NCI-H69 (cell line): ENCODE results near the gene CACNA1A.
"Not testable (repeated sequence)": the region's sequence is repeated elsewhere in the genome, so short reads cannot be mapped to it uniquely, and the experiment has no call there.

Source experiments
- DNase-seq: peaks from one replicate; lab custom pipeline; 2025; lab: John Stamatoyannopoulos, UW

Gene CACNA1A

GRCh38 chr19:13277104-13277809 is 229.0 kb downstream of the CACNA1A start:
- peak; percentile 76 for DNase-seq

GRCh38 chr19:13275016-13275722 is 231.1 kb downstream of the CACNA1A start:
- no peak for DNase-seq

- DNase-seq, result no peak
Measured at GRCh38 chr19:13270514-13271105, 235.7 kb downstream of the CACNA1A start.

- DNase-seq, result no peak
Measured at GRCh38 chr19:13269348-13269747, 236.9 kb downstream of the CACNA1A start.

- no peak for DNase-seq
Measured at GRCh38 chr19:13267889-13268288, 238.4 kb downstream of the CACNA1A start.

- DNase-seq, result no peak
Measured at GRCh38 chr19:13267131-13267530, 239.1 kb downstream of the CACNA1A start.

- peak; percentile 50 for DNase-seq
Measured at GRCh38 chr19:13262450-13262849, 243.8 kb downstream of the CACNA1A start.

- no peak for DNase-seq
Measured at GRCh38 chr19:13260883-13261653, 245.2 kb downstream of the CACNA1A start.

GRCh38 chr19:13256918-13257317 is 249.4 kb downstream of the CACNA1A start:
- no peak for DNase-seq

- DNase-seq, result not testable (repeated sequence)
Measured at GRCh38 chr19:13256398-13256797, 249.9 kb downstream of the CACNA1A start.

GRCh38 chr19:13255719-13256059 is 250.6 kb downstream of the CACNA1A start:
- DNase-seq, result no peak

- DNase-seq, result no peak
Measured at GRCh38 chr19:13255041-13255718, 251.1 kb downstream of the CACNA1A start.

GRCh38 chr19:13252569-13253335 is 253.5 kb downstream of the CACNA1A start:
- no peak for DNase-seq

GRCh38 chr19:13244920-13245319 is 261.4 kb downstream of the CACNA1A start:
- DNase-seq, result no peak

GRCh38 chr19:13241231-13242104 is 264.8 kb downstream of the CACNA1A start:
- DNase-seq, result peak; percentile 78

- no peak for DNase-seq
Measured at GRCh38 chr19:13240312-13241022, 265.8 kb downstream of the CACNA1A start.

GRCh38 chr19:13238891-13239534 is 267.3 kb downstream of the CACNA1A start:
- DNase-seq, result no peak

- DNase-seq, result peak; percentile 66
Measured at GRCh38 chr19:13234518-13234917, 271.8 kb downstream of the CACNA1A start.

GRCh38 chr19:13231663-13232062 is 274.6 kb downstream of the CACNA1A start:
- DNase-seq, result no peak
